Measurements from ENCODE around the gene TUT1. TPM values are rescaled to one million over a fixed set of nuclear protein-coding genes. Genes with fewer than 3 reads are reported as not detected.
"Not testable (repeated sequence)": the region's sequence is repeated elsewhere in the genome, so short reads cannot be mapped to it uniquely, and the experiment has no call there.

Gene TUT1
- total RNA-seq, 3 donors from 2014 or later: 39.4 to 46.1 (median 41.6) TPM

DNA sequence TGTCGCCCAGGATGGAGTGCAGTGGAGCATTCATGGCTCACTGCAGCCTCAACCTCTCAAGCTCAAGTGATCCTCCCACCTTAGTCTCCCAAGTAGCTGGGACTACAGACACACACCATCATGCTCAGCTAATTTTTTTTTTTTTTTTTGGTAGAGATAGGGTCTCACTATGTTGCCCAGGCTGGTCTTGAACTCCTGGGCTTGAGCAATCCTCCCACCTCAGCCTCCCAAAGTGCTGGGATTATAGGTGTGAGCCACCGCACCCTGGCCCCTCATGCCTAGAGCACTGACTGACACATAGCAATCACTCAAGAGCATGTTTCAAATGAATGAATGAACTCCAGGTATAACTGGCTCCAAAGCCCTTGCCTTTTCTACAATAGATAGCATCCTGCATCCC lies 40.8 kb downstream of the TUT1 start:
- H3K9me3 Mint-ChIP-seq; H3K27me3 Mint-ChIP-seq (ENCODE audit: low read depth); H3K4me3 Mint-ChIP-seq; ATAC-seq; DNase-seq; H3K36me3 Mint-ChIP-seq (ENCODE audit: insufficient read depth): not testable (repeated sequence)
- peaks cover 75% of the 10 kb centered on the region for H3K4me1 Mint-ChIP-seq (ENCODE audit: low read depth)

DNA sequence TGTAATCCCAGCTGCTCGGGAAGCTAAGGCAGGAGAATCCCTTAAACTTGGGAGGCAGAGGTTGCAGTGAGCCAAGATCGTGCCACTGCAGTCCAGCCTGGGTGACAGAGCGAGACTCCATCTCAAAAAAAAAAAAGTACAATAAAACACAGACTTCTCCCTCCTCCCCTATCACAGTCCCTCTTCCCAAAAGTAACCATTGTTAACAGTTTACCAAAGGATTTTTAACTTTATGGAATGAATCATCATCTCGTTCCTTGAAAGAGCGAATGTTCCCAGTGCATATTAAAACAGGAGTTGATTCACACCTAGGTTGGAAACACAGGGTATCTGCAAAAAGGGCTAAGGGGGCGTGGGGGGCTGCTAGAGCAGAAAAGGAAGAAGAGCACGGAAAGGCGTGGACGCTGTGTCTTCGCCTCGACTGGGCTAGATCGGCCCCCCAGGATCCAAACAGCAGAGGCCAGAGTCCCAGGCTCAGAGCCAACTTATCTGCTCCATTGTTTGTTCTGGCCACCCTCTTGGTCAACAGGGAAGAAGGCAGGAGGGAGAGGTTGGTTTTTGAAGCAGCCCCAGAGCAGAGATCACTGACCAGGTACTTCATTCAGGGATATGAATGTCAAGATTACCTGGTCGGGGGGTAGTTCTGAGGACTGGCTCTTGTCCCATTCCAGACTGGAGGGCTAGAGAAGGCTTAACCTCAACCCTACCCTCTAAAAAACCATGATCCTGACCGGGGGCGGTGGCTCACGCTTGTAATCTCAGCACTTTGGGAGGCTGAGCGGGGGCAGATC lies 42.6 kb downstream of the TUT1 start:
- ATAC-seq (no peak), DNase-seq (no peak)
- Mint-ChIP-seq H3K9me3 (no peaks in the 10 kb centered on the region), H3K36me3 (ENCODE audit: insufficient read depth) (no peaks in the 10 kb centered on the region), H3K4me1 (ENCODE audit: low read depth) (peaks cover 73% of the 10 kb centered on the region), H3K27me3 (ENCODE audit: low read depth) (no peaks in the 10 kb centered on the region), H3K4me3 (no peak overlapping the region)

DNA sequence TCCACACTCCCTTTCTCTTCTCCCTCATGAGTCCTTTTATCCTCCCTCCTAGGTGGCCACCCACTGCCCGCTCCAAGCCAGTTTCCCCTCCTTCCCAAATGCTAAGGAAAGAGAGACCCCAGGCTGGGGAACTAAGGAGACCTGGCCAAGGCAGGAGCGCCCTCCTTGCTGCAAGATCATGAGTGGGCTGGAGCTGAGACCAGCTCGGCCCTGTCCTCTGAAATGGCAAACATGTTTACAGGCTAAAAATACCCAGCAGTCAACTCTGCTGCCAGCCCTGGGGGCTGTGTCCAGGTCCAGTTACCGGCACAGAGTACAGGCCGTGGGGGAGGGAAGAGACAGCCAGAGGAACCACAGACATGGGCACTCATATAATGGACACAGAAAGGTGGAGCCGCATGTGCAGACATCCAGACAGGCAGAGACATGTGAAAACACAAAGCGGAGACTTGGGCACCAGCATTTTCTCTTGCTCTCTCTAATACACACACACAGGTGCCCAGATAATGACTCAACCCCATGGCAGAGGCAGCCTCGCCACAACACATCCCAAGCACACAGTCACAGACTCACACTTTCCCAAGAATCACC lies 43.5 kb downstream of the TUT1 start:
- no peaks in the 10 kb centered on the region for H3K27me3 Mint-ChIP-seq (ENCODE audit: low read depth)
- no peak for DNase-seq
- peak overlapping the region; percentile 72 for H3K4me3 Mint-ChIP-seq
- ATAC-seq: no peak
- H3K36me3 Mint-ChIP-seq (ENCODE audit: insufficient read depth): no peaks in the 10 kb centered on the region
- no peaks in the 10 kb centered on the region for H3K9me3 Mint-ChIP-seq
- H3K4me1 Mint-ChIP-seq (ENCODE audit: low read depth): peaks cover 73% of the 10 kb centered on the region

DNA sequence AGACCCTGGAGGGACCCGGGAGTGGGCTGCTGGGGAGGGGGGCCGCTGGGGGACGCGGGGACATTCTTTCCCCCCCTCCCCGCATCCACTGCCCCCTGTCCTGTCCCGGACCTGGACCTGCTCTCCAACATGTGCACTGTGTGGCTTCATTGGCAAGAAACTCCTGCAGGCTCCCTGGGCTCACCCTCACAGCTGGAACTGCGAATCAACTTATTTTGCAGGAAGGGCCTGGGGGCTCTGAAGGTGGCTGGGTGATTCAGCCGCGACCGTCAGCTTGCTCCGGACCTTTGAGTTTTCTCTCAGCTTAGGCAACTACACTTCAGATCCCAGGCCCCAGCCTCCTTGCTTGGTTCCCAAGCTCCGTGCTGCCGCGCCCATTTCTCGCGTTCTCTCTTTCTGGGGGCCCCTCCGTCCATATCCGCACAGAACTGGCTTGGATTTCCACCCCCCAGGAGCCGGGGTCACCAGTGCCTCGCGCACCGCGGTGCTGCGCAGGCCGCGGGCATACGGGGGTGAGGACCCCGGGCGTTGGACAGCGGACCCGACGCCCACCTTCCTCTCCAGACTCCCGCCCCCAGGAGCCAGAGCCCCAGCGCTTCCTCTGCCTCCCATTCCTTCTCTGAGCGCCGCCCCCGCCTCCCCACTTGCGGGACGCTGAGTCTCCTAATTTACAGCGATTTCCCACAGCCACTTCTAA lies 44.2 kb downstream of the TUT1 start:
- DNase-seq (no peak), ATAC-seq (no peak)
- Mint-ChIP-seq H3K4me3 (peak overlapping the region; percentile 72), H3K36me3 (ENCODE audit: insufficient read depth) (no peaks in the 10 kb centered on the region), H3K9me3 (no peaks in the 10 kb centered on the region), H3K4me1 (ENCODE audit: low read depth) (peaks cover 73% of the 10 kb centered on the region), H3K27me3 (ENCODE audit: low read depth) (no peaks in the 10 kb centered on the region)

DNA sequence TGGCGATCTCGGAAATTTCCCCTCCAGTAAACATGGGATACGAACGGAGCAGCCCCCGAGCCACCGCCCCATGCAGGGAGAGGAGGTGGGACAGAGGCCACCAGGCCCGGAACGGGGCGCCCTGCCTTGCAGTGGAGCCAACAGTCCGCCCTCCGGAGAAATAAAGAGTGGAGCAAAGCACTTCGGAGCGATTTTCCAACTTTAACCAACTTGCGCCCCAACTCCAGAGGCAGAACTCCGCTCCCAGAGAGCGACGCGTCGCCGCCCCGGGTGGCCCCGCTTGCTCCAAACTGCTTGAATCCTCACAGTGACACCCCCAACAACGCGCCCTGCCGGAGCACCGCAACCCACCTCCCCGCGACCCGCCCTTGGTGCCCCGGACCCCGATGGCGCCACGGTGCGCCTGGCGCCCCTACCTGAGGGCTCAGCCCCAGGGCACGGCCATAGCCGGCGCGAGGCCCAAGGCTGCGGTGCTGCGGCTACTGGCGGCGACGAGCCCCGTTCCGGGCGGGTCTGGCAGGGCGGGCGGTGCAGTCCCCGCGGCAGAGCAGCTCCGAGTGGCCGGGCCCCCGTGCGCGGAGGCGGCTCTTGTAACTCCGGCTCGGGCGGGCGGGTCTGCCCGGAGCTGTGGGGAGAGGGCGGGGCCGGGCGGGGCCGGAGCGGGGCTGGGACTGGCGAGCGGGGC lies 44.9 kb downstream of the TUT1 start, which contains the start of gene AHNAK:
AHNAK (minus strand) TSS at position 563 of the 685 bp plus-strand sequence. CDS start 10,708 bp downstream, outside the sequence.
- ATAC-seq: peak; percentile 42 to 46
- DNase-seq: peak; percentile 45
- H3K4me1 Mint-ChIP-seq (ENCODE audit: low read depth): peaks cover 73% of the 10 kb centered on the region

DNA sequence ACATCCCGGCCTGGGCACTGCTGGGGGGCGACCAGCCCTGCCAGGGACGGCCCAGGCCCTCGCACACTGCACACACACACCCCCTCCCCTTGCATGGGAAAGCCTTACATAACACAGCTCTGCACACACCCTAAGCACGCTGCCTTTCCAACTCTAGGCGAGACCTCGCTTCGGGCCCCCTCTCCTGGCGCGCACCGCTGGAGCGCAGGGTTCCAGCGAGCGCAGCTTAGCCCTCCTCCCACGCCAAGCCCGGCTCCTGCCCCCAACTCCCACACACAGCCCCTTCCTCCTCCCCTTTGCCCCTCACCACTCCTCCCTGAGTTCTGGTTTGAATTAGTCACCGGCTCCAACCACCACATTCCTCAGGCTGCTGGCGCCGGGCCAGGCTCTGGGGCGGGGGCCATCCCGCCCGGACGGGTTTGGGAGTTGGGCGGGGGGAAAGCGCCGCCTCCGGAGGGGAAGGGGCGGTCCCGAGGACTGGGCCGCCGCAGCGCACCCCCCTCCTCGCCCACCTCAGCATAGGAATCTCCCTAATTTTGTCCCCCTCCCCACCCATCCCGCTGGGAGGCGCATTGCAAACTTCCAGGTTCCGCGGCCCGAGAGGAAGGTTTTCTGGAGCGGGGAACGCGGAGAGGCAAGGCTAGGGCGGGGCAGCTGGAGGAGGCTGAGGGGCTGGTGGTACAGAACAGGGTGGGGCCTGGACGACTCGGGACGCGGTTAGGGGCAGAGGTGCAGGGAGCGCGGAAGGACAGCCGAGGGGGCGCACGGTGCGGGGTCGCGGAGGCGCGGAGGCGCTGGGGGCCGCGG lies 45.7 kb downstream of the TUT1 start:
- ATAC-seq: peak; percentile 13 to 17
- Mint-ChIP-seq H3K4me3 (peak overlapping the region; percentile 88), H3K27me3 (ENCODE audit: low read depth) (no peaks in the 10 kb centered on the region), H3K9me3 (no peaks in the 10 kb centered on the region), H3K4me1 (ENCODE audit: low read depth) (peaks cover 73% of the 10 kb centered on the region), H3K36me3 (ENCODE audit: insufficient read depth) (no peaks in the 10 kb centered on the region)
- DNase-seq: peak; percentile 63

More for the DNA sequence above, 44.9 kb downstream of the TUT1 start, which contains the start of gene AHNAK:
- H3K9me3 Mint-ChIP-seq: no peaks in the 10 kb centered on the region
- no peaks in the 10 kb centered on the region for H3K36me3 Mint-ChIP-seq (ENCODE audit: insufficient read depth)
- H3K4me3 Mint-ChIP-seq: peak within 1 kb of the TSS; percentile 88
- H3K27me3 Mint-ChIP-seq (ENCODE audit: low read depth): no peaks in the 10 kb centered on the region

DNA sequence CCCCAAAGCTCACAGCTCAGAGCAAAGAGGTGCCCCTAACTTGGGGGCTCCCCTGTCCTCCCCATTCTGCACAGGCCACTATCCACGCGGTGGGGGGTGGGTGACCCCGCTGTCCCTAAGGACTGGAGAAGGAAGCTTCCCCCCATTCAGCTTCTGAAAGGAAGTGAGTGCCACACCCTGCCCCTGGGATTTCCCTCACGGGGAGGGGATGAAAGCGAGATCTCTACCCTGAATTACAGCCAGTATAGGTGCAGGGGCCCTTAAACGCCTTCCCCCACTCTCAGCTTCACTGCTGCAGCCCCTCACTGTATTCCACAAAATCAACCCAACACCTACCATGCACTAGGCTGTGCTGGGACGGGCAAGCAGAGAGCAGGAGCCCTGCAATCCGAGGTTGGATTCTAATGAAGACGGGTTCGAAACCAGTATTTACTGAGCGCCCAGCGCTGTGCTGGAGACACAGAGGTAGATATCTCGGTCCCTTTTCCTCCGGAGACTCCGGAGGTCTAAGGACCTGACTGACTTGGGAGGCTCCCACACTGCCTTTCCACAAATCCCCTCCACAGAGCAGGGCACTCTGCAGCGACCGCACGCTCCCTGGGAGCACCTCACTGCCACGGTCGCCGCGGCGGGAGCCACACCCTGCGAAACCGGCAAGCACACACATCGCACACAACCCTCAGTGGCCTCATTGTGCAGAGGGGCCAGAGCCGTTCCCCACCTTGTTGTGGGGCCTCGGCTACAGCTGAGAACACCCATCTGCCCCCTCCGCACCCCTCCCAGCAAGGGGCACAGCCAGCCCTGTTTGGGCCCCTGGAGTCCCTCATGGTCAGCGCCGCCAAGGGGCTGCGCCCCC lies 46.5 kb downstream of the TUT1 start:
- Mint-ChIP-seq H3K4me3 (peak overlapping the region; percentile 88), H3K9me3 (no peaks in the 10 kb centered on the region), H3K4me1 (ENCODE audit: low read depth) (peaks cover 72% of the 10 kb centered on the region), H3K36me3 (ENCODE audit: insufficient read depth) (no peaks in the 10 kb centered on the region), H3K27me3 (ENCODE audit: low read depth) (no peaks in the 10 kb centered on the region)
- DNase-seq (no peak), ATAC-seq (peak in 1 of 2 donors; percentile 16)

DNA sequence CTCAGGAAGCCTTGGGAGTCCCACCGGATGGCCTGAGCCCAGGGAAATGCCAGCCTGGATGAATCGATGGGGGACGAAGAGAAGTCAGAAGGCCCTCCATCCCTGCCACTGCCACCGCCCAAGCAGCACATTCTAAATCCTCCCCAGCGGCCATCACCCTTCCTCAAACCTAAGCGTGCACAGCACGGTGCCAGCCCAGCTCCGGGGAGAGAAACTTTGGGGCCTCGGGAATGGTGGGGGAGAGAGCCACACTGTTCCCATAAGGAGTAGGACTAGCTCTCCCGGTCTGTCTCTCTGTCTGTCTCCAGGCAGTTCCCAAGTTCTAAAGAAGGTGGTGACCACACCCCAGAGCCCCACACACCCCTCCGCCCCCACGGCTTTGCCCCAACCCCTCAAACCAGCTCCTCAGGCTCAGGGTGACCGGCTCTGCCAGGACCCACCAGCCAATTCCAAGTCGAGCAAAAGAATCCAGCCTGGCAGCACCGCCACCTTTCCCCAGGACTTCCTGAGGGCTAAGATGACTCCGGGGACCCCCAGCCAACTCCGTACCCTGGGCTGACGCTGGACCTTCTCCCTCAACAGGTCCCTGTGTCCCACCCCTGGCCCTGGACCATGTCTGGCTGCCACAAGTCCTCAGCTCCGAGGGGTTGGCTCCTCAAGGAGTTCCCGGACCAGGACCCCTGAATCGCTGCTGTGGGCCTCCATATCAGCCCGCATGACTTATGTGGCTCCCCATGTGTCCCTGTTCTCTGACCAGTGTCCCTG lies 47.5 kb downstream of the TUT1 start:
- no peaks in the 10 kb centered on the region for H3K9me3 Mint-ChIP-seq
- DNase-seq (no peak), ATAC-seq (no peak)
- peaks cover 77% of the 10 kb centered on the region for H3K4me1 Mint-ChIP-seq (ENCODE audit: low read depth)
- H3K4me3 Mint-ChIP-seq: peak overlapping the region; percentile 88
- no peaks in the 10 kb centered on the region for H3K36me3 Mint-ChIP-seq (ENCODE audit: insufficient read depth)
- H3K27me3 Mint-ChIP-seq (ENCODE audit: low read depth): no peaks in the 10 kb centered on the region

DNA sequence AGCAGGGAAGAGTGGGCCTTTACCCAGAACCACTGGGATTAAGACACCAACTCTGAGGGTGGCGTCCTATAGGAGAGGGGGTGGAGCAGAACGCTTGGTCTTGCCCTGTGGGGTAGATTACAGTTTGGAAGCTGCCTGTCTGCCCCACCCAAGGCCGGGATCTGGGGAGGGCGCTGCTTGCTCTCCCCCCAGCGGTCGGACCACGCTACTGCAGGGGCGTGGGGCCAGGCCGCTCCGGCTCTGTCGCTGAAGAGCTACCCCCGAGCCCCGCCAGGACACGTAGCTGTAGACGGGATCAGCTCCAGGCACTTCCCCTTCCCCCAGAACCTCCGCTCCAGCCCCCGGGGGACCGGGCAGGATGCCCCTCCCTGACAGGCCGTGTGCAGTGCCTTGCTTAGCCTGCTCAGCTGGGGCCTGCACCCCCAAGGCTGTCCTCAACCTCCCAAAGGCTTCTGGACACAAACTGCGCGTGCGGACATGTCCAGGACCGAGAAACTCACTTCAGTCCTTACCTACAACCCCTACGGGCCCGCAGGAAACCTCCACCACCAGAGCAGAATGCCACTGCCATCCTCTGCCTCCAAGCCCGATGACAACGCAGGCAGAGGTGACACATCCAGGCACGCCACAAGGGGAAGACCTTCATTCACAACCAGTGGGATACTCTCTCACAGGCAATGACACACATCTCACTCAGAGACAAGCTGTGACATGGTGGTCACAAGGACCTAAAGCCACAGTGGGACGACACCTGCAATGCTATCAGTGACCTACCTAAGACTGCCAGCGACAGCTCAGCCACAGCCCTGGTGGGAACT lies 48.4 kb downstream of the TUT1 start:
- ATAC-seq: peak; percentile 67 to 70
- DNase-seq: peak; percentile 67
- Mint-ChIP-seq H3K4me3 (peak overlapping the region; percentile 88), H3K4me1 (ENCODE audit: low read depth) (peaks cover 82% of the 10 kb centered on the region), H3K9me3 (no peaks in the 10 kb centered on the region), H3K27me3 (ENCODE audit: low read depth) (no peaks in the 10 kb centered on the region), H3K36me3 (ENCODE audit: insufficient read depth) (no peaks in the 10 kb centered on the region)

DNA sequence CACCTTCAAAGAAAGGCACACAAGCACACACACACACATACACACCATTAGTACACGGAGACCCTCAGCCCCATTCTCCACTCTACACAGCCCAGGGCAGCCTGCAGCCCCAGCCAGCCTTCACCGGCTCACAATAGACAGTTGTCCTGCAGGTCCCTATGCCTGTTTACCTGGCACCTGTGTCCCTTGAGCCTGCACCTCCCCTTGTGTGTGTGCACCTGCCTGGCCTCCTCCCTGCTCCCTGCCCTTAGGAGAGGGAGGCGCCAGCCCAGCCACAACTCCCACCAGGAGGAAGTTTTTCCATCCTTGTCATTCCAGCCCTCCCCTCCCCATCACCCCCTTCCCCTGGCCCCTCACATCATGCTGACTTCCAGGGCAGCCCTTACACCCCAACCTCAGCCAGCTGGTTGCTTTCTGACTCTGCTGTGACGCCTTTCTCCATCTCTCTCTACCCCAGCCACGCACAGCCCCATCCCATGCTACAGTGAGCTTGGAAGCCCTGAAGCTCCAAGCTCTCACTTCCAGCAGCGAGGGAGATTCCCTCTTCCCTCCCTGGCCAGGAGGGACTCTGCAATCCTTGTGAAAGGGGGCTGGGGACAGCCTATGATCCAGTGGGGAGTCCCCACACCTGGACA lies 49.1 kb downstream of the TUT1 start:
- peak overlapping the region; percentile 88 for H3K4me3 Mint-ChIP-seq
- no peak for DNase-seq
- no peaks in the 10 kb centered on the region for H3K27me3 Mint-ChIP-seq (ENCODE audit: low read depth)
- peaks cover 78% of the 10 kb centered on the region for H3K4me1 Mint-ChIP-seq (ENCODE audit: low read depth)
- H3K36me3 Mint-ChIP-seq (ENCODE audit: insufficient read depth): no peaks in the 10 kb centered on the region
- H3K9me3 Mint-ChIP-seq: no peaks in the 10 kb centered on the region
- ATAC-seq: no peak

Measured in activated T-cell treated with anti-CD3 and anti-CD28 coated beads, Interleukin-2, amount 50 U/mL, for 4 hours (primary cell).